ENCODE data around the gene MEF2C. TPM values are rescaled to one million over a fixed set of nuclear protein-coding genes. Genes with fewer than 3 reads are reported as not detected.

Gene MEF2C
- total RNA-seq, 1 experiment from 2014 or later, result 1.7 TPM

DNA sequence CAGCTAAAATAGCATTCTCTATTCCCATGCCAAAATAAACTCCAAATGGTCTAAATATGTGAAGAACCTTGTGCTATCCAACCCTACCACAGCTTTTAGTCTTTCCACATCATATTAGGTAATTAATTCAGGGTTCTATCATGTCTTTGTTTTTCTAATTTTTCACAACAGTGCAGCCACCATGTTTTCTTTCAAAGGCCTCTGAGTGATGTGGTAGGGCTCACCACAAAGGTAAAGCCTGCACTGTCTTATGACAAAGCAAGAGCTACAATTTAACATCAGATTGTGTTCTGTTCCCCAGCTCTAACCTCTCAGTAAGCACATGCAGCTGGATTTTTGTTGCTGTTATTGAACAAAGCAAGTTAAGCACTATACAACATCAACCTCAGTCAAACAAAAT is 52.4 kb downstream of the MEF2C start (continued):
- TF ChIP-seq, protein P1, sequence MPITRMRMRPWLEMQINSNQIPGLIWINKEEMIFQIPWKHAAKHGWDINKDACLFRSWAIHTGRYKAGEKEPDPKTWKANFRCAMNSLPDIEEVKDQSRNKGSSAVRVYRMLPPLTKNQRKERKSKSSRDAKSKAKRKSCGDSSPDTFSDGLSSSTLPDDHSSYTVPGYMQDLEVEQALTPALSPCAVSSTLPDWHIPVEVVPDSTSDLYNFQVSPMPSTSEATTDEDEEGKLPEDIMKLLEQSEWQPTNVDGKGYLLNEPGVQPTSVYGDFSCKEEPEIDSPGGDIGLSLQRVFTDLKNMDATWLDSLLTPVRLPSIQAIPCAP (CRISPR knock-in tag; IDR thresholded peaks at IDR 0.05), result no peak
- TF ChIP-seq RELA (CRISPR knock-in tag; IDR thresholded peaks at IDR 0.05; ENCODE audit: borderline replicate concordance), result no peak
- TF ChIP-seq, protein P2, sequence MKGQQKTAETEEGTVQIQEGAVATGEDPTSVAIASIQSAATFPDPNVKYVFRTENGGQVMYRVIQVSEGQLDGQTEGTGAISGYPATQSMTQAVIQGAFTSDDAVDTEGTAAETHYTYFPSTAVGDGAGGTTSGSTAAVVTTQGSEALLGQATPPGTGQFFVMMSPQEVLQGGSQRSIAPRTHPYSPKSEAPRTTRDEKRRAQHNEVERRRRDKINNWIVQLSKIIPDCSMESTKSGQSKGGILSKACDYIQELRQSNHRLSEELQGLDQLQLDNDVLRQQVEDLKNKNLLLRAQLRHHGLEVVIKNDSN (CRISPR knock-in tag; IDR thresholded peaks at IDR 0.05), result no peak

DNA sequence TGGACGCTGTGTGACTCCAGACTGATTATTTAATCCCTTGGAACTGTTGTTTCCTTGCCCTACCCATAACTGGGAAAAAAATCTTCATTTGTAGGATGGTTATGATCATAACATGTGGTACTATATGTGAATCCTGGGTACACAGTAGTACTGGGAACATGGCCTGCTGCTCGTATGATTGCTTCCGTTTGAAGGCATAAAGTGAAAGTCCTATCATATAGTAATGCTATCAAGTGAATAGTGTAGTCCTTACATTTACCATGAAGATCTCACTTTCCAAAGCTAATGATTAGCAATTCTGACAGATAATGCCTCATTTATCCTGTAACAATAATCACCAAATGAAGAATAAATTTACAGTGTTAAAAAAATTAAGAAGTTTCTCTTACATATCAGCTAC is 53.2 kb downstream of the MEF2C start:
- H3K27ac Mint-ChIP-seq, result no peak overlapping the region
- no peaks in the 10 kb centered on the region for H3K36me3 Mint-ChIP-seq
- no peaks in the 10 kb centered on the region for H3K9me3 Mint-ChIP-seq
- H3K4me1 Mint-ChIP-seq, result peaks cover 39% of the 10 kb centered on the region
- no peak for ATAC-seq
- no peak for DNase-seq (ENCODE audit: low spot score)
- TF ChIP-seq TEAD4 (CRISPR knock-in tag; IDR thresholded peaks at IDR 0.05) (no peak), FOXP1 (CRISPR knock-in tag; IDR thresholded peaks at IDR 0.05; ENCODE audit: borderline replicate concordance) (no peak), NFYB (CRISPR knock-in tag; conservative IDR thresholded peaks at IDR 0.05; ENCODE audit: low read depth) (no peak), ZNF416 (CRISPR knock-in tag; IDR thresholded peaks at IDR 0.05) (no peak), NFATC4 (CRISPR knock-in tag; IDR thresholded peaks at IDR 0.05) (no peak), RELA (CRISPR knock-in tag; IDR thresholded peaks at IDR 0.05; ENCODE audit: borderline replicate concordance) (no peak), ETV6 (CRISPR knock-in tag; IDR thresholded peaks at IDR 0.05) (no peak), JUN (CRISPR knock-in tag; IDR thresholded peaks at IDR 0.05) (no peak), ZNF512 (CRISPR knock-in tag; IDR thresholded peaks at IDR 0.05; ENCODE audit: borderline replicate concordance) (no peak), CREB1 (CRISPR knock-in tag; IDR thresholded peaks at IDR 0.05) (no peak), ELF4 (CRISPR knock-in tag; IDR thresholded peaks at IDR 0.05; ENCODE audit: low read depth) (no peak), ZNF317 (CRISPR knock-in tag; IDR thresholded peaks at IDR 0.05; ENCODE audit: borderline replicate concordance, low read depth) (no peak), ATF1 (CRISPR knock-in tag; IDR thresholded peaks at IDR 0.05) (no peak), PRRX2 (CRISPR knock-in tag; IDR thresholded peaks at IDR 0.05) (no peak), ZNF671 (CRISPR knock-in tag; IDR thresholded peaks at IDR 0.05) (no peak), NFE2L1 (CRISPR knock-in tag; IDR thresholded peaks at IDR 0.05) (no peak)
- TF ChIP-seq, protein P3, sequence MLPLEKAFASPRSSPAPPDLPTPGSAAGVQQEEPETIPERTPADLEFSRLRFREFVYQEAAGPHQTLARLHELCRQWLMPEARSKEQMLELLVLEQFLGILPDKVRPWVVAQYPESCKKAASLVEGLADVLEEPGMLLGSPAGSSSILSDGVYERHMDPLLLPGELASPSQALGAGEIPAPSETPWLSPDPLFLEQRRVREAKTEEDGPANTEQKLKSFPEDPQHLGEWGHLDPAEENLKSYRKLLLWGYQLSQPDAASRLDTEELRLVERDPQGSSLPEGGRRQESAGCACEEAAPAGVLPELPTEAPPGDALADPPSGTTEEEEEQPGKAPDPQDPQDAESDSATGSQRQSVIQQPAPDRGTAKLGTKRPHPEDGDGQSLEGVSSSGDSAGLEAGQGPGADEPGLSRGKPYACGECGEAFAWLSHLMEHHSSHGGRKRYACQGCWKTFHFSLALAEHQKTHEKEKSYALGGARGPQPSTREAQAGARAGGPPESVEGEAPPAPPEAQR (CRISPR knock-in tag; IDR thresholded peaks at IDR 0.05), result no peak
- TF ChIP-seq, protein P4, sequence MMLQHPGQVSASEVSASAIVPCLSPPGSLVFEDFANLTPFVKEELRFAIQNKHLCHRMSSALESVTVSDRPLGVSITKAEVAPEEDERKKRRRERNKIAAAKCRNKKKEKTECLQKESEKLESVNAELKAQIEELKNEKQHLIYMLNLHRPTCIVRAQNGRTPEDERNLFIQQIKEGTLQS (CRISPR knock-in tag; conservative IDR thresholded peaks at IDR 0.05), result no peak
- TF ChIP-seq, protein P5, sequence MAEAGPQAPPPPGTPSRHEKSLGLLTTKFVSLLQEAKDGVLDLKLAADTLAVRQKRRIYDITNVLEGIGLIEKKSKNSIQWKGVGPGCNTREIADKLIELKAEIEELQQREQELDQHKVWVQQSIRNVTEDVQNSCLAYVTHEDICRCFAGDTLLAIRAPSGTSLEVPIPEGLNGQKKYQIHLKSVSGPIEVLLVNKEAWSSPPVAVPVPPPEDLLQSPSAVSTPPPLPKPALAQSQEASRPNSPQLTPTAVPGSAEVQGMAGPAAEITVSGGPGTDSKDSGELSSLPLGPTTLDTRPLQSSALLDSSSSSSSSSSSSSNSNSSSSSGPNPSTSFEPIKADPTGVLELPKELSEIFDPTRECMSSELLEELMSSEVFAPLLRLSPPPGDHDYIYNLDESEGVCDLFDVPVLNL (CRISPR knock-in tag; IDR thresholded peaks at IDR 0.05; ENCODE audit: borderline replicate concordance, low read depth), result no peak
- ChIA-PET CTCF (interaction anchor here (0.6 to 2.5 kb wide), 3 partner anchors 10 to 102 kb away, joined by 3 to 9 read pairs (median 4); no protein-coding TSS in a partner anchor), POLR2A (no interaction called here)
- no peaks in the 10 kb centered on the region for H3K27me3 Mint-ChIP-seq (ENCODE audit: low read depth)
- H3K4me3 Mint-ChIP-seq, result no peak overlapping the region
